NCI-H1092 treated with DMSO at 0.1 percent for 48 hours (cell line): ENCODE measurements around the gene ATP9A.
"Not testable (repeated sequence)": the region's sequence is repeated elsewhere in the genome, so short reads cannot be mapped to it uniquely, and the experiment has no call there.

Experiments used
- DNase-seq: peaks from one replicate; lab custom pipeline; 2025; lab: John Stamatoyannopoulos, UW

The ATP9A gene, protein sequence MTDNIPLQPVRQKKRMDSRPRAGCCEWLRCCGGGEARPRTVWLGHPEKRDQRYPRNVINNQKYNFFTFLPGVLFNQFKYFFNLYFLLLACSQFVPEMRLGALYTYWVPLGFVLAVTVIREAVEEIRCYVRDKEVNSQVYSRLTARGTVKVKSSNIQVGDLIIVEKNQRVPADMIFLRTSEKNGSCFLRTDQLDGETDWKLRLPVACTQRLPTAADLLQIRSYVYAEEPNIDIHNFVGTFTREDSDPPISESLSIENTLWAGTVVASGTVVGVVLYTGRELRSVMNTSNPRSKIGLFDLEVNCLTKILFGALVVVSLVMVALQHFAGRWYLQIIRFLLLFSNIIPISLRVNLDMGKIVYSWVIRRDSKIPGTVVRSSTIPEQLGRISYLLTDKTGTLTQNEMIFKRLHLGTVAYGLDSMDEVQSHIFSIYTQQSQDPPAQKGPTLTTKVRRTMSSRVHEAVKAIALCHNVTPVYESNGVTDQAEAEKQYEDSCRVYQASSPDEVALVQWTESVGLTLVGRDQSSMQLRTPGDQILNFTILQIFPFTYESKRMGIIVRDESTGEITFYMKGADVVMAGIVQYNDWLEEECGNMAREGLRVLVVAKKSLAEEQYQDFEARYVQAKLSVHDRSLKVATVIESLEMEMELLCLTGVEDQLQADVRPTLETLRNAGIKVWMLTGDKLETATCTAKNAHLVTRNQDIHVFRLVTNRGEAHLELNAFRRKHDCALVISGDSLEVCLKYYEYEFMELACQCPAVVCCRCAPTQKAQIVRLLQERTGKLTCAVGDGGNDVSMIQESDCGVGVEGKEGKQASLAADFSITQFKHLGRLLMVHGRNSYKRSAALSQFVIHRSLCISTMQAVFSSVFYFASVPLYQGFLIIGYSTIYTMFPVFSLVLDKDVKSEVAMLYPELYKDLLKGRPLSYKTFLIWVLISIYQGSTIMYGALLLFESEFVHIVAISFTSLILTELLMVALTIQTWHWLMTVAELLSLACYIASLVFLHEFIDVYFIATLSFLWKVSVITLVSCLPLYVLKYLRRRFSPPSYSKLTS

DNA sequence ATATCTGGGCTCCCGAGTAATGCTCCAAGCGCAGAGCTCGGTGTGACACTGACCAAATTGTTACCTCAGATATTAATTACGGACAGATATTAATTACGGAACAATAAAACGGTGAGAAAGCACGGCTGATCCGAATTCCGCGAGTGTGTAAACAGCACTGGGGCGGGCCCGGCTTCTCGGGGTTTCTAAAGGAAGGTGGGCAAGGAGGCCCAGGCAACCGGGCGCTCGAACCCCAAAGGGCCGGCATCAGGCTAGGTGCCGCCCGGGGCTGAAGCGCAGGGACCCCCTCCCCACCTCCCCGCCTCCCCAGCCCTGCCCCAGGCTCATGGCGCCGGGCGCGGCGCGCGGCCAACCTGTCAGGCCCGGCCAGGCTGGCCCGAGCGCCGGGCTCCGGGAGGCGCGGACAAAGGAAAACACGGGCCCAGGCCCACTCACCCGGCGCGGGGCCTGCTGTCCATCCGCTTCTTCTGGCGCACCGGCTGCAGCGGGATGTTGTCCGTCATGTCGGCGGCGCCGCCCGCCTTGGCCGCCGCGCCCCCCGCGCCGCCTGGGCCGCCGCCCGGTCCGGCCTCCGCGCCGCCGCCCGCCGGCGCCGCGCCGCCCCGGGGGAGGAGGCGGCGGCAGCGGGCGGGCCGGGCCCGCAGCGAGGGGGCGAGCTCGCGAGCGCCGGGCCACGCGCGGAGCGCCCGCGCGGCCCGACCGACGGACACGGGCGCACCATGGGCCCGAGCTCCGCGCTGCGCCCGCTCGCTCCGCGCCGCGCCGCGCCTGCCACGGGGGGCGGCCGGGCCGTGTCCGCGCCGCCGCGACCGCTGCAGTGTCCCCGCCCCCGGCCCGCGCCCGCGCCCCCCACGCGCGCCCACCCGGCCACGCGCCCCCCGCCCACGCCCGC is at the start of gene ATP9A:
Gene ATP9A (minus strand): TSS at position 524 of the 892 bp plus-strand sequence. CDS start 21 bp downstream, at position 503.
- DNase-seq: peak; percentile 42

DNA sequence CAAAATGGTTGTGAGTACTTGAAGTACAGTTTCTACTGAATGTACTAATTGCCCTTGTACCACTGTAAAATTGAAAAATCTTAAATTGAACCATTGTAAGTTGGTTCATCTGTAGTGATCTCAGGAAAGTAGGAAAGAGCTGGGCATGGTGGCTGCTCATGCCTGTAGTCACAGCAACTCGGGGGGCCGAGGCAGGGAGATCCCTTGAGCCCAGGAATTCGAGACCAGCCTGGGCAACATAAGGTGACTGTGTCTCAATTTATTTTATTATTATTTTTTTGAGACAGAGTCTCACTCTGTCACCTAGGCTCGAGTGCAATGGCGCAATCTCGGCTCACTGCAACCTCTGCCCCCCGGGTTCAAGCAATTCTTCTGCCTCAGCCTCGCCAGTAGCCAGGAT is 48.7 kb upstream of the ATP9A start:
- not testable (repeated sequence) for DNase-seq

DNA sequence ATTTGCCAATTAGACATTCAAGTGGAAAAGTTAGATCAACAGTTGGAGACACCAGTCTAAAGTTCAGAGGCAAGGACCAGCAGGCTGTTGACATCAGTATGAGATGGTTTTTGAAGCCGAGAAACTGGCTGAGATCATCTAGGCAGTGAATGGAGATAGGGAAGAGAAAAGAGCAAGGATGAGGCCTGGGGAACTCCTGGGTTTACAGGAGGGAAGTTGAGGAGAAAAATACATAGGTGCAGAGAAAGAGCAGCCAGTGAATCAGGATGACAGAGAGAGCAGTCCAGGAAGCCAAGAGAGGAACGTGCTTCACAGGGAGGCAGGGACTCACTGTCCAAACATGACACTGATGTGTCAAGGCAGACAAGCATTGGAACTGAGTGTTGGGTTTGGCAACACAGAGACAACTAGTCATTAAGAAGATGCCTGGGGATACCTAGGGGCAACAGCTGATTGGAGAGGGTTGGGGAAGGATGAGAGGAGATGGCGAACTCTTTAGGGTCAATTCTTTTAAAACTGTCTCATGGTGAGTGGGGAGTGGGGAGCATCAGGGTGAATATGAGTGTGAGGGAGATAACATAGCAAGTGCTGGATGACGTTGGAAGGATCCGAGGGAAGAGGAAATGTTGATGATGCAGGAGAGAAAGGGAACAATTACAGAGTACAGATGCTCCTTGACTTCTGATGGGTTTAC is 47.3 kb upstream of the ATP9A start:
- DNase-seq: no peak

DNA sequence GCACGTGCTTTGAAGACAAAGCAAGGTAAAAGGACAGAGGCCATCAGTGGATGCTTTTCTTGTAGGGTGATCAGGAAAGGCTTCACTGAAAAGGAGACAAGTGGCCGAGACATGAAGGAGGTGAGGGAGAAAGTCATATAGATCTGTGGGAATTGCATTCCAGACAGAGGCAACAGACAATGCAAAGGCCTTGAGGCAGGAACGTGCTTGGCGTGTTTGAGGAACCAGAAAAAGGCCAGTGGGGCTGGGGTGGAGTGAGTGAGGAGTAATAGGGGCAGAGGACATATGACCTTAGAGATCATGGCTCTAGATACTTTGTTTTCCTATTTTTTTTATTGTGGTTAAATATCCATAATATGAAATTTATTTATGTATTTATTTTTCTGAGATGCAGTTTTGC is 44.7 kb upstream of the ATP9A start:
- no peak for DNase-seq

DNA sequence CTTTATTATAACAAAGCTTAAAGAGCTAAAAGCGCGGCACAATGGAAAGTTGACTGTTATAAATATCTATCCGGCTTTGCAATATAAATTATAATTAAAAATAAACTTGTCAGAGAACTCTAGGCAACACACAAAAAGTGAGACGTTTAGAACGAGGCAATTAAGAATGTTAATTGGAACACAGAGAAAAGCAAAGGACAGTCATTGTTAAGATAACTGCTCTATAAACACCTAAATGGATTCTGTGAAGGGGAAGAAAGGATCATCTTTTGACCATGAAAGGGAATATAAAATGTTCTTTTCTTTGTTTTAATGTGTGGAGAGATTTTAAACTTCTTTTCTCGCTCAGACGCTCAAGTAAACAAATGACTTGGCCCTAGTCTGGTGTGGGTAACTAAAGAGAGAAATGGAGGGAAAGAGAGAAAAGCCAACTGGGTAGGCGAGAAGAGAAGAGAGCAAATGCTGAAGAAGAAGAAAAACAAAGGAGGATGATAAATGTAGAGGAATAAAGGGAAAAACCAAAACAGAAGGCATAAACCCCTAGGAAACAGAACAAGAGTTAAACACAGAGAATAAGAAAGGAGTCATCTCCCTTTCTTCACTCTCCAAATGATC is 43.4 kb upstream of the ATP9A start:
- DNase-seq: no peak

DNA sequence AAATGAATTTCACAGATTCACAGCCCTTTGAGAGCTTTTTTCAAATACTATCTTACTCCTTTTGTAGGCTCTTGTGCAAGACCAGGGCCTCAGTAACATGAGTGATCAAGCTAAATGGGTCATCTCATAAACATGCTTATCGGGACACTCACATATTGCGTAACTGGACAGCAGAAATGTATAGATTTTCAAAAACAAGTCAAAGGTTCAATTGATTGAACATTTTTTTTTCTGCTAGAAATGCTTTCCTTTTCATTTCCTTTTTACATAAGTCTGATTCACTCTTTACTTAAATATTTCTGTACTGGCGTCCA is 42.8 kb upstream of the ATP9A start:
- DNase-seq: no peak

DNA sequence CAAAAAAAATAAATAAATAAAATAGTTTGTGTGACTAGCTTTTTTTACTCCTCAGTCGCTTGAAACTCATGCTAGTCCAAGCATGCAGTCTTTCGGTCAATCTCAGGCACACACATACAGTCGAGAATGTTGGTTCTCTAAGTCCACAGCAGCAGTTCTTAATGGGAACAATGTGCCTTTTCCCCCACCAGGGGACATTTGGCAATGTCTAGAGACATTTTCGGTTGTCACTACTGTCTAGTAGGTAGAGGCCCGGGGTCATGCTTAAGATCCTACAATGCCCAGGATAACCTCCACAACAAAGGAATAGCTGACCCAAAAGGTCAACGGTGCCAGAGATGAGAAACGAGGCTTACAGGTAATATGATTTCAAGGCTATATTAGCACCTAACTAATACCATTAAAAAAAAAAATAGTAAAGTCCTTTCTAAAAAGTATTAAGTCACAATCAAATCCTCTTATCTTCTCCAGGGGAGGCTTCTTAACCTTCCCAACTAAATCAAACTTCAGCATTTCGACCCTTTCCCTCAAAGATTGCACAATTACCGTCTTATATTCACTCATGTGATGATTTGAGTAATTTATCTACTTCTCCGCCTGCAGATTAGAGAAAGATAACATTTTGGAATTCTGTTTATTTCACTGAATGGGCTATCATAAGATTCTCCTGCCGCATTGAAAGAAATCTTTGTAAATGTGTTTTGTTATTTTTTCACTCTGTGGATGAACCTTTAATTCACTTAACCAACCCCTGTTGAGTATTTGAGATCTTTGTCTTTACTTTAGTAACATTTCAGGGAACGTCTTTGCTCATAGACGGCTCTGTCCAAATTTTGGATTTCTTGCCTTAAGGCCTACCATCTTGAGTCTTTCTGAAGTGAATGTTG is 42.2 kb upstream of the ATP9A start:
- DNase-seq: no peak

DNA sequence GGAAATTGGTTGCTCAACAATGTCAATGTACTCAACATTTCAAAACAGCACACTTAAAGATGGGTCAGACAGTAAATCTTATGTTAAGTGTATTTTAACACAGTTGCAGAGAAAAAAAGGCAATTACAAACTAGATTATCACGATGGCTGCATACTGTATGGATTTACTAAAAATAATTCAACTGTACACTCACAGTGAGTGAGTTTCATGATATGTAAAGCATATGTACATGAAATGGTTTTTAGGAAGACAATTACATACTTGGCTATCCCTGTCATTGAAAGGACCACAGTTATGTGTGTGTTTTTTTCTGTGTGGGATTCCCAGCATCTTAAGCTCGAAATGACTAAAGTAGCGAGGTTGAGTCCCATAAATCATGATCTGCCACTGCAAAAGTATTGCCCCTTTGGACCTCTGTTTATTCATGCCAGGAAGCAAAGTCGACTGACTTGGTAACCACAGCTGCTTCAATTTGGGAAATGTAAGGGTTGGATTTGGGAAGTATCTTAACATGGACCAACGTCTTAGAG is 39.6 kb upstream of the ATP9A start:
- no peak for DNase-seq

DNA sequence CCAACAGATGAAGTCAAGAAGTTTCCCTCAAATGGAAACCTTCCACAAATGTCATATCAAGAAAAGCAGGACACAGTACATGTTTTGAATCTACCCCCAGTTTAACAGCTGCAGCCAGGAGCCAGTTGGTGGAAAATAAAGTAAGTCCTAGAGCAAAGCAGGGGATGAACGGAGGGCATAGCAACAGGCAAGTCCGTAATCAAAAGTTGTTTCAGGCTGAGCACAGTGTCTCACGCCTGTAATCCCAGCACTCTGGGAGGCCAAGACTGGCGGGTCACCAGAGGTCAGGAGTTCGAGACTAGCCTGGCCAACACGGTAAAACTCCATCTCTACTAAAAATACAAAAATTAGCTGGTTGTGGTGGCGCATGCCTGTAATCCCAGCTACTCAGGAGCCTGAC is 36.6 kb upstream of the ATP9A start:
- no peak for DNase-seq

DNA sequence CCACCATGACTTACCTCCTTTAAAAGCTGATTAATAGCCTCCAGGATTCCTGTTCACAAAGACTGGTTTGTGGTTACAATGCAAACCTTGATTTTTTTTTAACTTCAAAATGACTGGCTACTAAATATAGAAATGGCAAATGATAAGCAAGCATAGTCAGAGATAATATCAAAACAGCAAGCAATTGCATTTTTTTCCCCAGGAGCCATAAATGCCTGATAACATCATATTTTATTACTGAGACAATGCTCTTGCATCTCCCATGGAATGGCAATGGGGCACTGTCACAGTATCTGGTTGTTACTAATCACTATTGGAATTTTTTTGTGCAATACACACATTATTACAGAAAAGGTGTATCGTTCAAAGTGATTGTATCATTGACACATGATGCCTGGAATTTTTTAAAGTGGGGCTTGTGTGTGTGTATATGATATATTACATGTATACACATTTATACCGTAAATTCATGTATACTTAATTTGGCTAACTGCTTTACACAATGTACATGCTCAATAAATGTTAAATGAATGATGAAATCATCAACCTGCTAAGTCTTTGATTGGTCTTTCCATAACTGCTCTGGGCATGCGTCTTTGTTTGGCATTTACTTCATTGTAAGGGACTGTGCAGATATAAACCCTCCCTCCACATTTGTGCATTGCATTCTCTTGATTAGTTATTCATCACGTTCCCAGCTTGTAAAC is 35.1 kb upstream of the ATP9A start:
- DNase-seq: no peak

DNA sequence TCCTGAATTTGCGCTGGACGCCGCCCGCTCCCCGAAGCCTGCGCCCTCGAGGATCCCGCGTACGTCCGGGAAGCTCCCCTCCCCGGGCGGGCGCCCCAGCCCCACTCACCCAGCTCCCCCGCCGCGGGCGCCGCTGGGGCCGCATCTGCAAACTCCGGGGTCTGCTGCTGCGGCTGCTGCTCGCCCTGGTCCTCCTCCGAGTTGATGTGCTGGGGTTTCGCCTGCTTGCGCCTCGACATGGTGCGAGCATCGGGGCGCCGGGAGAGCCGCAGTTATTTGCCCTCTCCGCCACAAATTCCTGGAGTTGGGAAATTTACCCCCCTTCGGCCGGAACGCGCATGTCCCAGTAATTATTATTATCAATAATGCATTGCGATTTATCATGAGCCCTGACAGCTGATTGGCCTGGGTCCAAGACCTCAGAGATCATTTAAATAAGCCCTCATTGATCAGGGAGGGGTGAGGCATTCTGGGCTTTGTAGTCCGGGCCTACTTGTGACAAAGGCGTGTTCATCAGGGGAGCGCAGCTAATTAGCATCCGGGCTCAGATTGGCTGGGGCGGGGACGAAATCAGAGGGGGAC is 34.1 kb upstream of the ATP9A start, which contains the start of gene SALL4:
Gene SALL4 (minus strand): TSS at position 352 of the 582 bp plus-strand sequence. CDS start 113 bp downstream, at position 239.
- DNase-seq: no peak

DNA sequence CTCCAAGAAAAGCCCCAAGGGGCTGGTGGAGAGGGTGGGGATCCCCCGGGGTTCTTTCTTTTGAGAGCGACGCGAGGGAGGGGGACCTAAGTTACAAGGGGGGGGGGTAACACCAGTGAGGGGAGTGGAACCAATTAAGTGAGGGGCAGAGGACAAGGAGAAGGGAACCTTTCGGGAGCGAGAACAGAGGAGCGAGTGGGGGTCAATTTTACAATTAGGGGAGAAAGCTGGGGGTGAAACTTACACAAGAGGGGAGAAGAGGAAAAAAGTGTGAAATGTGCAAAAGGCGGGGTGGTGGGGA is 33.6 kb upstream of the ATP9A start:
- no peak for DNase-seq

DNA sequence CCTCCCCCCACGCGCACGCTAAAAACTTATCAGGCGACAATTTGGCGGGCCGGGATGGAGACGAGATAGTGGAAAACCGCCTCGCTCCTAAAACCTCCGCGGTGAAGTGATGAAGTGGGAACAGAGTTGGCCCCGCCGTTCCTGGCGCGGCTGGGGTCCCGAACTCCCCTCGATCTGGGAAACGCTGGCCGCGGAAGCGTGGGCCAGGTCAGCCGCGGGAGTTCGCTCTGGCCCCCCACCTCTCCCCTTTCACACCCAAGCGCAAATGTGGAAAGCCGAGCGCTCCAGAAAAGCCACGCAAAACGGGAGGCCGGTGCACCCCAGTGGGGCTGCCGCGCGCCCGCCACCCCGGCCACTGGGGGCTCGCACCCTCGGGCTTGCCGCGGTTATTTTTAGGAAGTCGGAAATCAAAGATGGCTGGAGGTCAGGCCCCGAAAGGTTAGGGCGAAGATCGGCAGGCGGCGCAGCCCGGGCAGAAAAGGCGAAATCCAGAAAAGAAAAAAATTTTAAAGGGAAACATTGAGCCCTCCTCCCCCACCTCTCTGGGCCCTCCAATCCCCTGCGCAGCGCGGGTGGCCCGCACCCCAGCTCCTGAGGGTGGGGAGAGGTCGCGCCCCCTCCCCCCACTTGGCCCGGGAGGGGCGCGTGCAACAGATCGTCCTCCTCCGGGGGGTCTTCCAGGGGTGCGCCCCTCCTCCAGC is 33.1 kb upstream of the ATP9A start:
- DNase-seq: no peak

DNA sequence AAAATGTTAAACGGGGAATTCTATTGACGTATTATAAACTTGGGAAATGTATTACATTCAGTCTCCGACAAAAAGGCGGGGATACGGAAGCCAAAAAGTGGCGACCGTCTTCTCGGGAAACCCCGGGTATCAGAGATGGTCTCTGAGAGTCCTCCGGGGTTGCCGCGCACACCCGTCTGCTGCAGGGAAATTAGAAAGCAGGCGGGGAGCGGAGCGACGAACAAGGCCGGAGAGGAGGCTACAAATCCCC is 32.6 kb upstream of the ATP9A start:
- no peak for DNase-seq

DNA sequence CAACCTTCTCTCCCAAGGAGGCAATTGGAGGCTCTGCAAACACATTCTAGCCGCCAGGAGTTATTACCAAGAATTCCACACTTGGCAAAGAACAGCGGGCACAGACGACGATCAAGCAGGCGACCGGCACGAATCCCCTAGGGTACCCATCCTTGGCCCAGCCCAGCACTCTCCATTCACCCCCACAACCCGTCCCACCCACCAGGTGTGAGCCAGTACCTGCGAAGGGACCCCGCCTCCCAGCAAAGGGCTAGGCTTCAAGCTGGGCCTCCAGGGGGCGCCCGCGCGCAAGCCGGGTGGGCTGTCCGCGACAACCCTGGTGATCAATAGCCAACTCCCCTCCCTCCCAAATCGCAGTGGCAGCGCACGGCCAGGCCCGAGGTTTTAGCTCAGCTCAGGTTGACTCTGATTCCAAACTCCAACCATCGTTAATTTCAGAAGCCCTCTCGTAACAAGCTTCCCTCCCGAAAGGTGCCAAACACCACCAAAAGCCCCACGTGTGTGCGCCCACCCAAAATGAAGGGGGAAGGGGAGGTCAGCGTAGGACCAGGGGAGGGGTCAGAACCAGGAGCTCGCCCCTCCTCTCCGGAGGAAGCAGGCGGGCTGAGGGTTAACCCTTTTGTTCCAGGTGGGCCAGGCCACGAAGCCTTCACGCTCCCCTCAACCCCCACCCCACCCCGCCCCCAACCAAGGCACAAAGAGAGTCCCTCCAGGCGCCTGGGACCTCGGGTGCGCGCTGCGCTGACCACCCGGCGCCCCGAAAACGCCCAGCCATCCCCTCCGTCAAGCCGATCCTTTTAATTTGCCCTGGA is 32.1 kb upstream of the ATP9A start:
- peak; percentile 38 for DNase-seq

DNA sequence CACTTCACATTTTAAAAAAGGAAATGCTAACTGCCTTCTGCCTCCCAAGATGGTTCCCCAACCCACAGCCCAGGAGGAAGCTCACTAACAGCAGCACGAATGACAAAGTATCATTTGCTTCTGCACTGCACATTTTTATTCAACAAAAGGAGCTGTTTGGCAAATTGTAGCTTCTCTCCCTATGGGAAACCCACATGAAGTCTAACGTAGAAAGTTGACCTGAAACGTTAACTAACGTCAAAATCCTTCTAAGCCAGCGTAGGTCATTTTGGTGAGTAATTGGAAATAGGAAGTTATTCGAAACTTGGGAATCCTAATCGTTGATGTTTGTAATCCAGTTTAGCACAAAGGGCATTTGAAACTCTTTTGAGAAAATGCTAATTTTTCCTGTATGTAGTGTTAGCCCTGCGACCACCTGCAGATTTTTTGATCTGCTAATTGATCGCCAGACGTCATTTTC is 31.2 kb upstream of the ATP9A start:
- DNase-seq: no peak

DNA sequence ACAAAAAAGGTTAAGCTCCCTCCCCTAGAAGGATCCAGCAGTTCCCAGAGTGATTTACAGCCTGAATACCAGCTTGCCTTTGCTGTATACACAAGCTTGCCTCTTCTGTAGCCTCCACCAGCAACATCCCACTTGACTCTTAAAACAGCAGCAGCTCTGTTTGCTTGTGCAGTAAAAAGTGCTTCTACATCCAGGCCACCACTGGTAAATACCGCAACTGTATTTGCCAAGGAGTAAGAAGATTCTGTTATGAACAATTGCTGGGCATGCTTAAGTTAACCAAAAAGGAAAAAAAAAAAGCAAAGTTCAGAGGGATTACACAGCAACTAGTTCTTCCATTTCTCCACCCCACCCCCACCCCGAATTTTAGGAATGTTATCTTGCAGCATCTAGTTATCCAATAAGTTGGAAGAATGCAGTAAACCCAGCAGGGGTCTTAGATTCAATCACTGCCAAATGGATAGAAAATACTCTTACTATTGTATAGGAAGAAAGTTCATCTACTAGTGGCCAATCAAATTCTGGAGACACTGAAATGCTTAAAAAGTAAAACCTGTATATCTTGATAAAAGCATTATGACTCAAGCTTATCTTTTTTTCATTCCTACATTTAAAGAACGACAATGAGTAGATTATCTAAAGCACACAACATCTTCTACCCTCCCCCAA is 29.3 kb upstream of the ATP9A start:
- no peak for DNase-seq
